GM10266 (cell line): ENCODE data around the gene MYF5.

Experiments
- DNase-seq: peaks from one replicate; pipeline ENCODE4 v3.0.0; 2012; ENCODE audit errors: extremely low spot score
- CTCF ChIP-seq: IDR thresholded peaks from 2 replicates; pipeline ENCODE4 v1.5.1; 2012; ENCODE audit warnings: mild to moderate bottlenecking, low read depth; ENCODE audit not compliant: control insufficient read depth, insufficient read depth; ENCODE audit errors: missing control alignments

The MYF5 gene

DNA sequence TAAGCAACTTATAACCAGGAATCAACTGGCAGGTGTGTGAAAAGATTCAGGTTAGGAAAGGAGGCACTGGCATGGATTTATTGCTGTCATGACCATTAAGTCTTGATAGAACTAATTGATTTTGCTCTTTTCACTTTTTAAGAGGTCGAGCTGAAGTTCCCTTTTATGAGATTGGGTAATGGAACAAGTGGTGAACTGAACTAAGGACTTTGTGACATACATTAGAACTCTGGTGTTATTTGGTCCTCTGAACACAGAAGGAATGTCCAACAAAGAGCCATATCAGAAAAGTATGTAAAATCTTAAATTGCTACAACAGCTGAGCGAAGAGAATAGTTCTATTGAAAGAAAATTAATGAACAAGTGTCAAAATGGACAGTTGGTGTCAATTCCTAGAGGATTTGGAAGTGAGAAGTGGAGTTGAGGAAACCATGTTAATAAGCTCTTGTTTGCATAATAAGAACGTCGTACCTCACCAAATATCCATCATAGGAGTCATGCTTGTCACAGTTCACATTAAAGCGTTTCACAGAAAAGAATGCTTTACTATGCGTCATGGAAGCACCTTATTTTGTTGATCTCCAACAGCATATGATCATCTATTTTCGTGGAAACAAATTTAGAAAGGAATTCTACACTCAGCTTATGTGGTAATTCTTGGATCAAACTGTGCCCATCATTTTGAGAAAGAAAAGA, 17.7 kb upstream of the MYF5 start:
- no peak for TF ChIP-seq CTCF

GRCh38 chr12:80700327-80700726, 16.4 kb upstream of the MYF5 start:
- TF ChIP-seq CTCF: no peak

More for the DNA sequence above, 17.7 kb upstream of the MYF5 start:
- DNase-seq: no peak

DNA sequence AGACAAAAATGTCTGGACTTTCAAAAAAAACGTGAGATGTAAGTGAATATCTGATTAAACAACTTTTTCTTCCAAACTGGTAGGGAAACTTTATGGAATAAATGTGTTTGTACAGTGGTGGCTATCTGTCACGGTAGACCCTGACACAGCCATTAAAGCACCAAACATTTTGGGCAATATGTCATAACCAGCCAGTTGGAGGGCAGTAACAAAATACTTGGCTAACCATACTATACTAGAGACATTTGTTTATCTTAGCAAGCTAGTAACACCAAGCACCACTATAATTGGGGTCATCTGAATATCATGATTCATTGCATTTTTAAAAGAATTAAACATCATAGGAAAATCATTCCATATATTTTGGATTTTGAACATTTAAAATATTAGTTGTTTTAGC, 15.3 kb upstream of the MYF5 start:
- no peak for TF ChIP-seq CTCF
- DNase-seq: no peak

More at GRCh38 chr12:80700327-80700726, 16.4 kb upstream of the MYF5 start:
- no peak for DNase-seq

- DNase-seq: no peak
- no peak for TF ChIP-seq CTCF
Measured at GRCh38 chr12:80702889-80703805, 13.6 kb upstream of the MYF5 start.

DNA sequence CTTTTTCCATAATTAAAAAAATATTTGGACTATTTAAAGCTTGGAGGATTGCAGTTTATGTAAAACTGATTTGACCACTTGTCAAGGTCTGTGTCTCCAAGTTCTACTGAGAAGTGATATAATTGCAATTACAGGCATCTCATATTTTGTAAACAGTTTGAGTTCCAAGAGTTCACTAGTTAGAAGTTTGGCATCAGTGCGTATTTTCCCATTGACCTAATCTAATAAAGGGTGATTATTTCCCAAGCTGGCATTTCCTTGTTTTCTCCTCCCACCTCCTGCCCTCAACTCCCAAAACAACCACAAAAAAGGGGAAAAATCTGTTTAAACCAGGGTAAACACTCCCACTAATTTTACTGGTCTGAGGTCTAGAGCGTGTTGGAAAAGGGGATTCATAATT, 12.3 kb upstream of the MYF5 start:
- DNase-seq: no peak
- TF ChIP-seq CTCF: no peak

DNA sequence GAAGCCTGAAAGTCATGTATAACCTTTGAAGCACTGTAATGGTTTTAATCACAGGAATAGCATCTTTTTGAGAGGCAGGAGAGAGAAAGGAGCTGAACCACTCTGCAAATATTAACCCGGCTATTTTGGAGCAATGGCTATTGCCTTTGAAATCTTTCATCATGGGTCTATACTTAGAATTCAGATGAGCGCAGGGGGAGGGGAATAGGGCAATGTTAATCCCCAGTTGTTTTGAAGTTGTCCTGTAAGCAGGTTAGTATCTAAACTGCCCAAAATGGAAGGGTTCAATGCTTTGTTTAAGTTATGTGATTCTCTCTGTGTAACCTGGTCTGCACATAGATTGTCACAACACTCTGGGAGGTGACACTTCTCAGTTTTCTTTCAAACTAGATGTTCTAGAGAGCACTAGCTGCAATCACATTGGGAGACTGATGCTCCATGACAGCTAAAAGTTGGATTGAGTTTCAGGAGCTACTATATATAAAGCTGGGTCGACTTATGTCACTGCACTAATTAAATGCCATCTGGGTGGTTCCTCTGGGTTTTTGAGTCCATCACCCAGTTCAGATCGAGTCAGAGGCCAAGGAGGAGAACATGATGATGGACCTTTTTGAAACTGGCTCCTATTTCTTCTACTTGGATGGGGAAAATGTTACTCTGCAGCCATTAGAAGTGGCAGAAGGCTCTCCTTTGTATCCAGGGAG, 9.4 kb upstream of the MYF5 start, which contains the start of gene MYF6:
Gene MYF6 (plus strand): TSS at position 509 of the 704 bp plus-strand sequence. CDS start 86 bp downstream, at position 595.
- no peak for TF ChIP-seq CTCF
- DNase-seq: no peak

GRCh38 chr12:80707830-80708258, 8.9 kb upstream of the MYF5 start:
- no peak for TF ChIP-seq CTCF

More at GRCh38 chr12:80707830-80708258, 8.9 kb upstream of the MYF5 start:
- DNase-seq: no peak
